Measurements from ENCODE around the gene UNC45B.
"Not testable (repeated sequence)": the region's sequence is repeated elsewhere in the genome, so short reads cannot be mapped to it uniquely, and the experiment has no call there.

Gene UNC45B, protein sequence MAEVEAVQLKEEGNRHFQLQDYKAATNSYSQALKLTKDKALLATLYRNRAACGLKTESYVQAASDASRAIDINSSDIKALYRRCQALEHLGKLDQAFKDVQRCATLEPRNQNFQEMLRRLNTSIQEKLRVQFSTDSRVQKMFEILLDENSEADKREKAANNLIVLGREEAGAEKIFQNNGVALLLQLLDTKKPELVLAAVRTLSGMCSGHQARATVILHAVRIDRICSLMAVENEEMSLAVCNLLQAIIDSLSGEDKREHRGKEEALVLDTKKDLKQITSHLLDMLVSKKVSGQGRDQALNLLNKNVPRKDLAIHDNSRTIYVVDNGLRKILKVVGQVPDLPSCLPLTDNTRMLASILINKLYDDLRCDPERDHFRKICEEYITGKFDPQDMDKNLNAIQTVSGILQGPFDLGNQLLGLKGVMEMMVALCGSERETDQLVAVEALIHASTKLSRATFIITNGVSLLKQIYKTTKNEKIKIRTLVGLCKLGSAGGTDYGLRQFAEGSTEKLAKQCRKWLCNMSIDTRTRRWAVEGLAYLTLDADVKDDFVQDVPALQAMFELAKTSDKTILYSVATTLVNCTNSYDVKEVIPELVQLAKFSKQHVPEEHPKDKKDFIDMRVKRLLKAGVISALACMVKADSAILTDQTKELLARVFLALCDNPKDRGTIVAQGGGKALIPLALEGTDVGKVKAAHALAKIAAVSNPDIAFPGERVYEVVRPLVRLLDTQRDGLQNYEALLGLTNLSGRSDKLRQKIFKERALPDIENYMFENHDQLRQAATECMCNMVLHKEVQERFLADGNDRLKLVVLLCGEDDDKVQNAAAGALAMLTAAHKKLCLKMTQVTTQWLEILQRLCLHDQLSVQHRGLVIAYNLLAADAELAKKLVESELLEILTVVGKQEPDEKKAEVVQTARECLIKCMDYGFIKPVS

DNA sequence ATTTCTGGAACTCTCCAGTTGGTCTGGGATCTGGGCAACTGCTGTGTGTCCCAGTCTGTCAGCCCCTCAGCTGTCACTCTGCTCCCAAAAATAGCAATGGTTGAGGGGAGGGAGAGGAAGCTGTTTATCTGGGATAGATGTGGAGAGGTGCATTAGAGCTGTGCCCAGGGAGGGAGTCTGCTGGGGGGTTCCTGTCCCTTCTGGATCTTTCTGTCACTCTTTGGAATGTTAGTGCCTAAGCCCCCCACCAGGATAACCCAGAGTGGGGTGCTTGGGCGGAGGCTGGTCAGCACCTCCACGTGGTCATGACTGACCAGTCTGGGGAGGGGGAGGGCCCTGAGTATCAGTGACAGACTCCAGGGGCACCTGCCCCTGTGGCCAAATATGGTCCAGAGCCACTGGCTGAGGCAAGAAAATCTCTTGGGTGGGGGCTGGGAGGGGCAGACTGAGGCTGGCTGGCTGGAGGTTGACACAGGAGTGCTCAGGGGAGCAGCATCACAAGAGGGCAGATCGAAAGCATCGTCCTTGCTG, at the start of gene UNC45B:
UNC45B (plus strand) TSS at position 443 of the 531 bp plus-strand sequence. CDS start 447 bp downstream, outside the sequence.
- no peak for DNase-seq (ENCODE audit: low read depth)

DNA sequence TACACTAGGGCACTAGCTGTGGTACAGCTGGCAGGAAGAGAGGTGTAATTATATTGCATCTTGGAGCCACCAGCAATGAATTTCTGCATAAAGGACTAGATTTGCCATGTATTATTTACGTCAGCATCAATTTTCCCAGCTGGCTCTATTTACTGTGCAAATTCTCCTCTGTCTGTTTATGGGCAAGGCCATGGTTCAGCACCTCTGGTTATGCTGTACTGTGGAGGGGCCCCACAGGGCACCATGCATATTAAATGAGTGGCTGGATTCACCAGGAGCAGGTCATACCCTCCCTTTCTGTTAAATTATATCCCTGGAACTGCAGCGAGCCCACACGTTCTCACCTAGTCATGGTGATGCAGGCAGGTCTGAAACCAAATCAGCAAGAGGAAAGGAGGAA, 47.7 kb upstream of the UNC45B start:
- DNase-seq (ENCODE audit: low read depth), result no peak

- DNase-seq (ENCODE audit: low read depth), result no peak
These were observed 46.6 kb upstream of the UNC45B start for GRCh38 chr17:35101036-35101435.

- DNase-seq (ENCODE audit: low read depth), result no peak
These were observed 45.9 kb upstream of the UNC45B start for GRCh38 chr17:35101725-35102124.

- DNase-seq (ENCODE audit: low read depth), result no peak
These were observed 44.3 kb upstream of the UNC45B start for GRCh38 chr17:35103271-35103670.

- DNase-seq (ENCODE audit: low read depth), result no peak
These were observed 42.7 kb upstream of the UNC45B start for GRCh38 chr17:35104844-35105450.

- DNase-seq (ENCODE audit: low read depth), result not testable (repeated sequence)
These were observed 36.8 kb upstream of the UNC45B start for GRCh38 chr17:35110791-35111190.

DNA sequence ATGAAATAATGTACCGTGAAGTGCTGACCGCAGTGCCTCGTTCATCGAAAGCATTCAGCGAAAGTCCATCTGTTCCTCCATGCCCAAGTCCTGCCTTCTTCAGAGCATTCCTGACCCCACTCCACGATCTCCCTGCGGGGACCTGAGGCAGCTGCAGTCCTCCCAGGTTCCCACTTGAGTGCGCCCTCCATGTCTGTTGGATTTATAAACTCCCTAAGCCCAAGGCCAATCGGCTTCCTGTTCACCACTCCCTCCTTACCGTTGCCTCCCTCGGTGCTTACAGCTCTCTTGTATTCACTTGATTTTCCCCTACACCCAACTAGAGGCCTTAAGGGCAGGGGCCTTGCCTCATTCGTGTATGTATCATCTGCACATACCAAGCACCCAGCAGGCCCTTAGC, 30.8 kb upstream of the UNC45B start:
- DNase-seq (ENCODE audit: low read depth), result no peak

DNA sequence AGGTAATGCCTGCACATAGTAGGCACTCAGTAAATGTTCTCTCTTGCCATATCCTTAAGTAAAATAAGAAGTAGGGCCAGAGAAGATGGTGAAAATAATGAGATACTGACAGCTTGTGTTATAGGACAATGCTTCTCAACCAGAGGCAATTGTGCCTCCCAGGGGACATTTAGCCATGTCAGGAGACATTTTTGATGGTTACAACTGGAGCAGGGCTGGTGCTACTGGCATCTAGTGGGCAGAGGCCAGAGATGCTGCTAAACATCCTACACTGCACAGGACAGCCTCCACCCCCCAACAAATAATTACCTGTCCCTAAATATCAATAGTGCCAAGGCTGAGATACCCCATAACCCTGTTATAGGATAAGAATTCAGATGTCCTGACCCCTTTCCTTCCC, 29.6 kb upstream of the UNC45B start:
- DNase-seq (ENCODE audit: low read depth), result peak; percentile 19

GRCh38 chr17:35119370-35120165, 28.0 kb upstream of the UNC45B start, which contains the start of gene RAD51D:
TSS of gene RAD51D (minus strand) at chr17:35119860. CDS start at chr17:35119613, 247 bp downstream.
- peak; percentile 34 for DNase-seq (ENCODE audit: low read depth)

- no peak for DNase-seq (ENCODE audit: low read depth)
These were observed 26.3 kb upstream of the UNC45B start, which contains the start of gene FNDC8 for GRCh38 chr17:35121315-35121714. TSS of gene FNDC8 (plus strand) at chr17:35121615. CDS start at chr17:35121694, 79 bp downstream.

GRCh38 chr17:35127751-35128514, 19.7 kb upstream of the UNC45B start:
- no peak for DNase-seq (ENCODE audit: low read depth)

DNA sequence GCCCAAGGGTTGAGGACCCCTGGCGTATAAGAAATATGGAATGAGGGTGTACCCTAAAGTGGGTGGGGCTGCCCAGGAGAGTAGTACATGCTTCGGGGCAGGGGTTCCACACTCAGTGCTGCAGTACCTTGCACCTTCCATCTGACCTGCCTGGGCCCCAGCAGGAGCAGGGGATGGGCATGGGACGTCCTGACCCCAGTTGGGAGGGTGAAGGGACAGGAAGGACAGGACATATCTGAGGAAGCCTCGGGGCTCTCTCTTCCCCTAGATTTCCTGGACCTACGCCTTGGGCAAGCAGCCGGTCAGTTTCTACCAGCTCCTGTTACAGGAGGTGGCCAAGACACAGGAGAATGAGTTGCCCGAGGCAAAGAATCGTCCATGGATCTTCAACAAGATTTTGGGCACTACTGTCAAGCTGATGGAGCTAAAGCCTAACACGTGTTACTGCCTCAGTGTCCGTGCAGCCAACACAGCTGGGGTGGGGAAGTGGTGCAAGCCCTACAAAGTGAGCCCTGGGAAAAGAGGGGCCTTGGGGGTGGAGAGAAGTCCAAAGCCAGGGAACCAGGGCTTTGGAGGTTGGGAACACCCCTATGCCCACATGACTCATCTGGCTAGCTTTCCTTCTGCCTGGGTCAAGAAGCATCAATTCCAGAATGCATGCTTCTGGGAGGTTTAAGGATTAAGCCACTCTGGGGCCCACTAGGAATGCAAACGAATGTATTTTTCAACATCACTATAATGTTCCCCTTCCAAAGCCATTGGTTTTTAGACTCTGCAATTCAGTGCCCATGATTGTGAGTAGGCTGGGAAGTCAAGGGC, 18.3 kb upstream of the UNC45B start:
- peak; percentile 13 for DNase-seq (ENCODE audit: low read depth)

DNA sequence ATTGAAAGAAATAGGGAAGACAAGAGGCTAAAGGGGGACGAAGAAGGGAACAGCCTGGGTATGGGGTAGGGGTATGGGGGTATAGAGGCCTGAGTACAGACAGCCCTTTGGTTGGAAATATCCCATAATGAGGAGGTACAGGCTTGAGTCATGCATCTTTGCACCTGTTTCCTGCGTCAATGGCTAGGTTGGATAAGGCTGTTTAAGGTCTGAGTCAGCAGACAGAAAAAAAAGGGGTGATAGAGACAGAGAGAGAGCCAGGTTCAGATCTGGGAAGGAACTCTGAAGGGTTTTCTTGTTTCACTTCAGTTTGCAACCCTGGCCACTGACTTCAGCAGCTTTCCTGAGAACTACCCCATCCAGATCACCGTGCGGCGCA, 17.7 kb upstream of the UNC45B start:
- no peak for DNase-seq (ENCODE audit: low read depth)

DNA sequence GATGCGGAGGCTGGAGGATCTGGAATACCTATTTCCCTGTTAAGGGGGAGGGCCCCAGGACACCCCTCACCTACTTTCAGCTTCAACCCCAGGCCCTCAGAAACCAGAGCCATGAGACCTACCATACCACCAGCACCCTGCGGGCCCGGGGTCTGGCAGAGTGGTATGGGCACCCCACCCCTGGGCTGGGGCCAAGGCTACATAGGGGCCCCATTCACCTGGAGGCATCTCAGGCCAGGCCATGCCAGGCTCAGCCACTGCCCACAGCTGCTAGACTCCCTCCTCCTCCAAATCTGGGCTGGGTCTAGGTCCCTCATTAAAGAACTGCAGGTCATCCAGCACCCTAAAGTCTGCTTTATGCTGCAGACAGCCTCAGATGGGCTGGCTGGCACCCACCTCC, 17.2 kb upstream of the UNC45B start:
- no peak for DNase-seq (ENCODE audit: low read depth)

GRCh38 chr17:35132099-35132498, 15.5 kb upstream of the UNC45B start:
- no peak for DNase-seq (ENCODE audit: low read depth)

DNA sequence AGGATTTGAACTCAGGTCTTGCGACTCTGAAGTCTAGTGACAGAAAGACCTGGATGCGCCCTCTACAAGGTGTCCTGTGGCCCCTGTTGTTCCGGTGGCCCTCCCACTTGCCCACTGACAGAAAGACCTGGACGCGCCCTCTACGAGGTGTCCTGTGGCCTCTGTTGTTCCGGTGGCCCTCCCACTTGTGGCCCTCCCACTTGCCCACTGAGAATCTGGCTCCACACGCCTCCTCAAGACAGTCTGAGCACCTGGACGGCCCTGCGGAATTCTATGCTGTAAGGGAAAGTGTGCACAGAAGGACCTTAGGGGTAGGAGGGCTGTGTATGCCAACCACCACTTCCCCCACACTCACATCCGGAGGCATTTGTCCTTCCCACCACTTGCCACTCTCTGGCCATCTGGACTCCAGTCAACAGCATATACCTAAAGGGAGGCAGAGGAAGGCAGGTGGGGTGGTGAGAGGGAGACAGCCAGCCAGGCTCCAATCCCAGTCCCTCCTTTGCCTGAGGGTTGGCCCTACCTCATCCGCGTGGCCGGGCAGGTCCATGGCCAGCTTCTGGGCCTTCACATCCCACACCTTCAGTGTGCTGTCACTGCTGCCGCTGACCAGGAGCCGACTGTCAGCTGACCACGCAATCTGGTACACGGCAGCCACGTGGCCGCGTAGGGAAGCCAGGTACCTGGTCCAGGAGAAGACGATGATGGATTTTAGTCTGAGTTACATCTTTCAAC, 14.6 kb upstream of the UNC45B start:
- no peak for DNase-seq (ENCODE audit: low read depth)

DNA sequence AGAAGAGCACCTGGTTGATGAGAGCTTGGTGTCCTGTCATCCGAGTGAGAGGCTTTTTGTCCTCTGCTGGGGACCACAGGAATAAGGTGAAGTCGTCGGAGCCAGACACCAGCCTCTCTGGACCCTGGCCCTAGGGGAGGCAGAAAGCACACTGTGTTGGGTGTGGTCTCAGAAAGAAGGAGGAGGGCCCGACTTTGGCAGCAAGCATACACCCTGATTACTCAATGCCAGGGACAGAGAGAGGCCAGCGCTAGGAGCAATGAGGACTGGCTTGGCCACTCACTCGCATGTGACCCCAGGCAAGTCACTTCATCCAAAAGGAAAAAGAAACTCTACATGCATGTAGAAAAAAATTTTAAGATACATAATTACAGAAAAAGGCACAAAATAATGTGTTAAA, 12.3 kb upstream of the UNC45B start:
- no peak for DNase-seq (ENCODE audit: low read depth)

DNA sequence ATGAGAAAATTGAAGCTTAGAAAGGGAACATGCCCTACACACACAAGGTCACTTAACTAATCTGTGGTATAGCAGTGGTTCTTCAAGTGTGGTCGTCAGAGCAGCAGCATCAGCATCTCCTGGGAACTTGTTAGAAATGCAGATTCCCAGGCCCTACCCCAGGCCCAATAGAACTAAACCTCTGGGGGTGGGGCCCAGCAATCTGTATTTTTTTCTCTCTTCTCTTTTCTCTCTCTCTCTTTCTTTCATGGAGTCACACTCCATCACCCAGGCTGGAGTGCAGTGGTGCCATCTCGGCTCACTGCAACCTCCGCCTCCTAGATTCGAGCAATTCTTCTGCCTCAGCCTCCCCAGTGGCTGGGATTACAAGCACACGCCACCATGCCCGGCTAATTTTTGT, 9.4 kb upstream of the UNC45B start:
- DNase-seq (ENCODE audit: low read depth), result no peak

Measured in amniotic epithelial cell (primary cell).